ENCODE results near the gene IL4I1.
A peak's percentile ranks its signal among the peaks of the same experiment; 100 is the strongest.
"Not testable (repeated sequence)": the region's sequence is repeated elsewhere in the genome, so short reads cannot be mapped to it uniquely, and the experiment has no call there.

IL4I1 gene

DNA sequence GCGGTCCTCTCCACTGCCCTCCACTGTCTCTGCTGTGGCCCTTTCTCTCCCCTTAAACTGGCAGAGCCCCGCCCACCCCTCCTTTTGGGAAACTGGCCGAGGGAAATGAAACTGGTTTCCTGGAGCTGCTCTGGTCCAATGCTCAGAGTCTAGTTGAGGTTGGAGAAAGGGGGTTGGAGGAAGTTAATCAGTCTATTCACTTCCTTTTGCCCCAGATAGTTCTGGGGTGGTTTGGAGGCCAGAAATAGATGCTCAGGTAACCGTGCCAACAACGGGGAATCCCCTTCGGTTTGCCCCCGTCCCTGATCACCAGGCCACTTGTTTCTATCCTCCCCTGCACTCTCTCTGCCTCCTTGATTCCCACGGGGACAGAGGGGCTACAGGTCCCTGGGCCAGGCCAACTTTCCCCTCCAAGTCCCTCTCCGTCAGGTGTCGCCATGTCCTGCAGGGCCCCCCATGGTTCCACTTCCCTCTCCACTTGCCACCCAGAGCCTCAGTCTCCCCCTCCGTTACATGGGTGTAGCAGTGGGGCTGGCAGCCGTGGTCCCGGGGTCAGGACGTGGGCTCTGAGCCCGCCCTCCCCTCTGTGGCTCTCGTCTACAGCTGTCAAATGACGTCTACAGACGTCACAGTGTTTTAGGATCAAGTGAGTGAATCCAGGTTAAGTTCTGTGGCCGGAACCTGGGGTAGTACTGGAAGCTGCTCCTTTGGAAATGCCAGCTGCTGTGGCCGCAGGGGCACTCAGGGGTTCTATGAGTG lies at the start of gene IL4I1:
TSS of gene IL4I1 (minus strand) at position 25 of the 759 bp plus-strand sequence. CDS start 727 bp downstream, outside the sequence.
- DNase-seq (ENCODE audit: extremely low spot score, insufficient read length, low read depth) (peak; percentile 62), FAIRE-seq (peak; percentile 99)

- FAIRE-seq (no peak), DNase-seq (ENCODE audit: extremely low spot score, insufficient read length, low read depth) (no peak)
These were observed 49.7 kb upstream of the IL4I1 start for GRCh38 chr19:49946415-49946814.

DNA sequence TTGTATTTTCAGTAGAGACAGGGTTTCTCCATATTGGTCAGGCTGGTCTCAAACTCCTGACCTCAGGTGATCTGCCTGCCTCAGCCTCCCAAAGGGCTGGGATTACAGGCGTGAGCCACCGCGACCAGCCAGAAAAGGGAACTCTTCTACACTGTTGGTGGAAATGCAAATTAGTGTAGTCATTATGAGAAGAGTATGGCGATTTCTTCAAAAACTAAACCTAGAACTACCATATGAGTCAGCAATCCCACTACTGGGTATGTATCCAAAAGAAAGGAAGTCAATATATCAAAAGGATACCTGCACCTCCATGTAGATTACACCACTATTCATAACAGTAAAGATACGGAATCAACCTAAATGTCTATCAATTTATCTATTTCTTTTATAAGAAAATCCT lies 47.9 kb upstream of the IL4I1 start:
- peak; percentile 54 for FAIRE-seq

GRCh38 chr19:49940482-49940791 lies 43.8 kb upstream of the IL4I1 start:
- DNase-seq (ENCODE audit: extremely low spot score, insufficient read length, low read depth), result no peak

More for the DNA sequence above, 47.9 kb upstream of the IL4I1 start:
- DNase-seq (ENCODE audit: extremely low spot score, insufficient read length, low read depth), result not testable (repeated sequence)

DNA sequence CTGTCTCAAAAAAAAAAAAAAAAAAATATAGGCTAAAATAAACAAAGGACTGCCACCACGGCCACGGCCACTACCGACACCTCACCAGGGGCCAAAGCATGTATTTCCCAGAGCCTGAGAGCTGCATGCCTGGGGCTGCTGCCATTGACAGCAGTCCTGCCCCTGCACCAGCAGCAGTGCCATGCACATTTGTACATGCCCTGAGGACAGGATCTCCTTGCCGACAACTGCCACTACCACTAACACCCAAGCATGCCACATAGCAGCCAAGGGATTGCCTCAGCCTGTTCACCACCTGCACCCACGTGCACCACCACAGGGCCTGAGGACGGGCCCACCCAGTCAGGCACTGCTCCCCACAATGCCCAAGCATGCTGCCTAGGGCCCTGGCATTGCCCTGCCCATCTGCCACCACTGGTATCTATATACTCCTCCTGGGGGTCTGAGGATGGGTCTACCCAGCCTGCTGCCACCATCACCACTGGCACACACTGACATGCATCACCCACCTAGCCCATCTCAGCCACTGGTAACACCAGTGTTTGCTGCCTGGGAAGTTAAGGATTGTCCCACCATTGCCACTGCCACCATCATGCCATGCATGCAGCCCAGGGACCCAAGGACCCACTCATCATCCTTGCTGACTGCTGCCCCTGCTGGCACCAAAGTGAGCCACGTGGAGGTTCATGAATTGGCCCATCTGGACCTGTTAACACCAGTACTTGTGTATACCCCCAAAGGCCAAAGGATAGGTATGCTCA lies 43.2 kb upstream of the IL4I1 start:
- no peak for FAIRE-seq
- no peak for DNase-seq (ENCODE audit: extremely low spot score, insufficient read length, low read depth)

More at GRCh38 chr19:49940482-49940791, 43.8 kb upstream of the IL4I1 start:
- no peak for FAIRE-seq

DNA sequence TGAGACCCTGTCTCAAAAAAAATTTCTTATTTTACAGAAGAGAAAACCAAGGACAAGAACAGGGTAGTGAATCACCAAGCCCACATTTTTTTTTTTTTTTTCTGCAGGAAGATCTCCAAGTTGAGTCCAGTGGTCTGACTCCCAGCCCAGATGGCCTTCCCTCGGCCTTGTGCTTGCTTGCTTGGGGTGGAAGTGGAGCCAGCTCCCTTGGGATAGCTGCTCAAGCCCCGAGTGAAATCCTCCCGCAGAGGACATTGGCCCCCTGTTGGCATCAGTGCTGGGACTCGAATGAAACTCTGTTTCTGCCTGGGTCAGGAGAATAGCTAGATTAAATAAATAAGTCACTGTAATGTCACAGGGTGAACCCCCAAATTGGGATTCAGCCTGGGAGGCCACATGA lies 42.0 kb upstream of the IL4I1 start:
- DNase-seq (ENCODE audit: extremely low spot score, insufficient read length, low read depth) (no peak), FAIRE-seq (no peak)

GRCh38 chr19:49937750-49938381 lies 41.2 kb upstream of the IL4I1 start:
- FAIRE-seq (peak; percentile 65), DNase-seq (ENCODE audit: extremely low spot score, insufficient read length, low read depth) (peak; percentile 51)

GRCh38 chr19:49936549-49936948 lies 39.9 kb upstream of the IL4I1 start:
- FAIRE-seq, result no peak
- DNase-seq (ENCODE audit: extremely low spot score, insufficient read length, low read depth), result no peak

DNA sequence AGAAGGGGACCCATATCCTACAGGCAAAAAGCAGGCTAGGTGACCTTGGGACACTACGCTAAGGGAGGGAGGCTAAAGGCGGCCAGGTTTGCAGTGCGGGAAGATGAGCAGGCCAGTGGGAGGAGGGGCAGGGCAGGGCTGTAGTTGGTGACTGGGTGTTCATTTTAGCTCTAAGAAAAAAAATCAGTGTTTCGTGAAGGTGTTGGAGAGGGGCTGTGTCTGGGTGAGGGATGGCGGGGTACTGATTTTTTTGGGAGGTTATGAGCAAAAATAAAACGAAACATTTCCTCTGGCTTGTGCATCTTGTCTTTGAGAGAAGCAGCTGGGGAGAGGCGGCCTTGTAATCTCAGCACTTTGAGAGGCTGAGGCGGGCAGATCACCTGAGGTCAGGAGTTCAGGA lies 37.0 kb upstream of the IL4I1 start:
- FAIRE-seq (no peak), DNase-seq (ENCODE audit: extremely low spot score, insufficient read length, low read depth) (no peak)

GRCh38 chr19:49932731-49933131 lies 36.0 kb upstream of the IL4I1 start:
- DNase-seq (ENCODE audit: extremely low spot score, insufficient read length, low read depth) (no peak), FAIRE-seq (no peak)

- FAIRE-seq, result no peak
- no peak for DNase-seq (ENCODE audit: extremely low spot score, insufficient read length, low read depth)
These were observed 35.4 kb upstream of the IL4I1 start for GRCh38 chr19:49932041-49932451.

DNA sequence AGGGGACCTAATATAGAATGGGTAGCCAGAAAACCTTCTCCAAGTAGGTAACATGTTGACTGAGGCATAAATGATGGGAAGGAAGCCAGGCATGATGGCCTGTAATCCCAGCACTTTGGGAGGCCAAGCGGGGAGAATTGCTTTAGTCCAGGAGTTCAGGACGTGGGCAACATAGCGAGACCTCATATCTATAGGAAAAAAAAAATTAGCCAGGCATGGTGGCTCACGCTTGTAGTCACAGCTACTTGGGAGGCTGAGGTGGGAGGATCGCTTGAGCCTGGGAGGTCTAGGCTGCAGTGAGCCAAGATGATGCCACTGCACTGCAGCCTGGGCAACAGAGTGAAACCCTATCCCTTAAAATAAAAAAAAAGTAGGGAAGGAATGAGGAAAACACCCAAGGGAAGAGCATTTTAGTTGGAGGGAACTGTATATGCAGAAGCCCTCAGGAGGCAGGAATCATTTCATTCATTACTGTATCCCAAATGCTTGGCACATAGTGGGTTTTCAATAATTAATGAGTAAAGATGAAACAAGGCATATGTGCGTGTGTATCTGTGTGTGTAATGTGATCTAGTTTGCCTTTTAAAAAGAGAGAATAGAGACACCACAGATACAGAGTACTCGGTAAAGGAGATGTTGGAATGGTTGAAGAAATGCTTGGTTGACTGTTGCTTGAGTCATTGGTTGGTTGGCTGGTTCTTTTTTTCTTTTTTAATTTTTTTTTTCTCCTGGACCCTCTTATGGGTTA lies 34.8 kb upstream of the IL4I1 start:
- no peak for DNase-seq (ENCODE audit: extremely low spot score, insufficient read length, low read depth)
- FAIRE-seq, result no peak

DNA sequence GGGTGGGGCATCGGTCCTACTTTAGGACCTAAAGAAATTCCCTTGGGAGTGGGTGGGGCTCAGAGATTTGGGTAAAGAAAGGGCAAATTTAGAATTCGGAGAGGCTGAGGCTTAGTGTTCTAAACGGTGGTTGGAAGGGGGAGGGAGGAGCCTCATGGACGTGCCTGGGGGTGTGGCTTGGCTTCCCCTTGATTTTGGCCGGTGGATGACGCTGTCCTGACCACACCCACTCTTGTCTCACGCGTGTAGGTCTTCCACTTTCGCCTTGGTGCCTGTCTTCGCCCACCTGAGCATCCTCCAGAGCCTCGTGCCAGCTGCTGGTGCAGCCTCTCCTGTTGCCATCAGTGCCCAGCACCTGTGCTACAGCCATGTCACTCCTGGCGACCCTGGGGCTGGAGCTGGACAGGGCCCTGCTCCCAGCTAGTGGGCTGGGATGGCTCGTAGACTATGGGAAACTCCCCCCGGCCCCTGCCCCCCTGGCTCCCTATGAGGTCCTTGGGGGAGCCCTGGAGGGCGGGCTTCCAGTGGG lies 33.9 kb upstream of the IL4I1 start:
- DNase-seq (ENCODE audit: extremely low spot score, insufficient read length, low read depth) (no peak), FAIRE-seq (no peak)

DNA sequence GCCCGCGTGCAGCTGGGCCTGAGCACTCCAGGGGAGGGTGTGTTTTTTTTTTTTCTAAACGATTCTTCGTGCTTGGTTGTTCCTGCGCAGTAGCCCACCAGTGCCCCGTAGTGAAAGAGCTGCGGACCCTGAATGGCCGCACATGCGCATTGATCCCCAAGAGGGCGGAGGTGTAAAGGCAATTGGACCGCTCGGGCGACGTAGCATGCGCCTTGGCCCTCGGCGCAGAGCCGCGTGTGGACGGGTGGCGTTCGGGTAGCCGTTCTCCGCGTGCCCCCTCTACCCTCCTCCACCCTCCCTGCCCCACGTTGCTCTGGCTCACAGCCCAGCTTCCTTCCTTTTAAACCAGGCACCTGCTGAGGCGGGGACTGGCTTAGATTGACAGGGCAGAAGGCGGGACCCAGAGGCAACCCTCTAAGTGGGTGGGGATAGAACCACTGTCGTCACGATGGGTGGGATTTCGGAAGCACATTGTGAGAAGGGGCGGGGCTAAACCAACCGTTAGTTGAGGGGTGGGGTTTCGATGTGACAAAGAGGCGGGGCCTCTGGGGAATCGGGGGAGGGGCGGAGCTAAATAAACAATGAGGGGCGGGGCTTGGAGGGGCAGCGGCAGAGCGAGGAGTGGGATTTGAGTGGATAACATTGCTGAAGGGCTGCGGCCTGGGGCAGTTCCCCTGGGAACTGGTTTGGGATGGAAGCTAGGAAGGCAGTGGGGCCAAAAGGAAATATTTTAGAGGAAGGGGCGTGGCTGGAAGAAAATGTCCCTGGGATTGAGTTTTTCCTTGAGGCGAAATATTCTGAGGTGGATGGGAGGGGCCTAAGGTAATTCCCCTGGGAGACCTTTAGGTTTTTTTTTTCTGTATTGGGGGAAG lies 33.2 kb upstream of the IL4I1 start:
- FAIRE-seq (peak; percentile 98), DNase-seq (ENCODE audit: extremely low spot score, insufficient read length, low read depth) (peak; percentile 89)

- FAIRE-seq, result no peak
- DNase-seq (ENCODE audit: extremely low spot score, insufficient read length, low read depth), result peak; percentile 91
These were observed 32.5 kb upstream of the IL4I1 start, which contains the start of the genes ATF5 and NUP62 for GRCh38 chr19:49929121-49929610. Gene ATF5, plus strand, starts transcription at chr19:49929205. Its CDS starts 1,646 bp downstream, at chr19:49930851. Gene NUP62, minus strand, starts transcription at chr19:49929504. Its CDS starts 19,697 bp downstream, at chr19:49909807.

DNA sequence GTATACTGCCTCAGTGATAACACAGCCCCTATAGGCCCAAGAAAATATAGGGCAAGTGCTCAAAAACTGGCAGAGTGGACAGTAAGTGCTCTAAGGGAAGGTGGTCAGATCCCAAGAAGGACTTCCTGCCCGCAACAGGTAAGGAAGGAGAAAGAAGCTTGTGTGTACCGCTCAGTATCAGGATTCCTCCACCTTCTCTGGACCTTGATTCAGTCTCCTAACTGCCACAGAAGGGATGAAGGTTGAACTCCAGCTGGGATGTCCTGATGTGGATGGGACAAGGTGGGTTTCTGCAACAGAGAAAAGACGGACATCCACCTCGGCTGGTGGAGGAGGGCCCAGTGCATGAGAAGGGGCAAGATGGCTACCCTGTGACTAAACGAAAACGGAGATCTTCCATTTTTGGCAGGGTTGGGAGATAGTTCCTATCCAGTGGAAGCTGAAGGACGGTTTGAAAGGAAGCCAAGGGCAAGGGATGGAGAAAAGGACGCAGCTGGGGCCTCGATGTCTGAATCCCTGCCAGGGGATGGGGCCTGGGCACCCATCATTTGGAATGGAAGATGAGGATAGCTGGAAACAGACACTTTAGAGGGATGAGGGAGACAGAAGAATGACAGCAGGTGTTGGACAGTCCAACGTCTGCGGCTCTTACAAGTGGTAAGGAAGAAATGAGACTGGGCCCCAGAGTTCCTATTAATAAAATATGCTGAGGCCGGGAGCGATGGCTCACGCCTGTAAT lies 31.0 kb upstream of the IL4I1 start:
- no peak for DNase-seq (ENCODE audit: extremely low spot score, insufficient read length, low read depth)
- no peak for FAIRE-seq

DNA sequence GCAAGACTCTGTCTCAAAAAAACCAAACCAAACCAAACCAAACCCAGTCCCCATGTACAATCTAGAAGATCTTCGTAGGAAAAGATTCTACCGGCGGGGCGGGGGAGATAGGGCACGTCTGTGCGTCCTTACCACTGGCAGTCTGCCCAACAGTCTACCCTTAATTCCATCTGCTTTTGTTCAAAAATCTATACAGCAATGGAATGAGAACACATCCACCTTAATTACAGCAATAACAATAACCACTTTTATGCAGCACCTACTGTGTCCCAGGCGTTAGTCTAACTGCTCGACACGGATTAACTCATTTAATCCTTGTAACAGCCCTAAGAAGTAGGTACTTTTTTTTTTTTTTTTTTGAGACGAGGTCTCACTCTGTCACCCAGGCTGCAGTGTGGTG lies 29.8 kb upstream of the IL4I1 start:
- FAIRE-seq, result no peak
- DNase-seq (ENCODE audit: extremely low spot score, insufficient read length, low read depth), result no peak

DNA sequence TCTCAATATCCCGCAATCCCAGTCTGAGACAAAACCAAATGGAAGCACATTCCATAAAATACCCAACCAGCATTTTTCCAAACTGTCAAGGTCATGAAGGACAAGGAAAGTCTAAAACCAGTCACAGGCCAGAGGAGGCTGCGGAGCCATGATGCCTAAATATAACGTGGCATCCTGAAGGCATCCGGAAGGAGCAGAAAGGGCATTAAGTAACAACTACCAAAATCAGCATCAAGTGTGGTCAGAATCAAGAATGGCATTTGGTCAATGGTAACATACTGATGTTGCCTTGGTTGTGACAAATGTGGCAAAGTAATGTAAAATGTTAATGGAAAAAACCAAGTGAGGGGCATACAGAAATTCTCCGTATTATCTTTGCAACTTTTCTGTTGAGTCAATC lies 28.8 kb upstream of the IL4I1 start:
- FAIRE-seq (no peak), DNase-seq (ENCODE audit: extremely low spot score, insufficient read length, low read depth) (no peak)

All from GM18507 (cell line).